Left lung (tissue), 10 donors: ENCODE data around the gene DDX3X. TPM values are rescaled to one million over a fixed set of nuclear protein-coding genes. Genes with fewer than 3 reads are reported as not detected.

Experiments used
- ATAC-seq: fragments of 200-7000 bp; cut with Tn5 transposase; one replicate; pipeline ENCODE4 v1.9.1; 2020; ENCODE audit warnings: moderate library complexity
- DNase-seq, 4 donors: peaks; one replicate each; pipeline ENCODE4 v3.0.0-alpha.2; 2013 to 2020
- H3K27ac ChIP-seq, 2 donors: fragments of 200-600 bp; sonication (generic) in 1 of 2; one replicate each; pipeline versions ENCODE4 v1.5.0 to v1.8.0; 2020 to 2021
- H3K27me3 ChIP-seq, 2 donors: fragments of 200-600 bp; sonication (generic) in 1 of 2; one replicate each; pipeline versions ENCODE4 v1.5.0 to v1.8.0; 2020 to 2021
- H3K36me3 ChIP-seq, 2 donors: fragments of 200-600 bp; sonication (generic) in 1 of 2; one replicate each; pipeline versions ENCODE4 v1.5.0 to v1.8.0; 2020 to 2021
- H3K4me1 ChIP-seq, 2 donors: fragments of 200-600 bp; one replicate each; pipeline ENCODE4 v1.8.0; 2021
- H3K4me3 ChIP-seq, 2 donors: fragments of 200-600 bp; sonication (generic) in 1 of 2; one replicate each; pipeline versions ENCODE4 v1.5.0 to v1.8.0; 2020 to 2021; ENCODE audit warnings: mild to moderate bottlenecking in 1 of 2
- H3K9me3 ChIP-seq, 2 donors: fragments of 200-600 bp; sonication (generic) in 1 of 2; one replicate each; pipeline versions ENCODE4 v1.5.0 to v1.8.0; 2020 to 2021
- CTCF ChIP-seq, 2 donors: fragments of 200-600 bp; sonication (generic) in 1 of 2; IDR thresholded peaks; one replicate each; pipeline versions ENCODE4 v1.5.0 to v1.8.0; 2021; ENCODE audit warnings: antibody characterized with exemption in 2 of 2
- intact Hi-C, 2 donors: fragments of 100-400 bp; cut with DNase I; formaldehyde crosslinking; loops; one replicate each; pipeline versions ENCODE4 v1.11.2 to v1.14.2; 2022
- polyA plus RNA-seq, 6 donors: library from polyadenylated mRNA; unstranded; fragments of 120-200 nt; gene quantifications; one replicate each; pipeline ENCODE4 v1.2.1, GENCODE V29; 2013; ENCODE audit not compliant: insufficient read length in 6 of 6
- total RNA-seq, 2 donors: library from RNA; stranded (reverse); fragmentation: NEBNext Ultra II Directional; extraction: Animal tissue kit (Norgen Biotek cat#: 25700); gene quantifications; one replicate each; pipeline ENCODE4 v1.2.1, GENCODE V29; 2021
- donor health status: DM: no; HTN: yes; CAD: no.
- donor health status: DM: no; HTN: no; CAD: no.

Gene DDX3X
- total and polyA plus RNA-seq, 8 donors = 239 to 360 (median 266) TPM

GRCh38 chrX:41335958-41336331, 2.0 kb downstream of the DDX3X start:
- Histone ChIP-seq H3K27ac (peak overlapping the region; percentile 99 to 100), H3K9me3 (no peaks in the 10 kb centered on the region), H3K4me1 (peaks cover 39 to 40% of the 10 kb centered on the region in 2 donors), H3K36me3 (peaks cover 0 to 15% of the 10 kb centered on the region in 2 donors), H3K4me3 (peak overlapping the region; percentile 67 to 96), H3K27me3 (no peaks in the 10 kb centered on the region)
- DNase-seq (no peak), ATAC-seq (no peak)
- TF ChIP-seq CTCF (IDR thresholded peaks at IDR 0.05) = no peak
- intact Hi-C loops = no loop called here

GRCh38 chrX:41336447-41336846, 2.5 kb downstream of the DDX3X start:
- no peak for TF ChIP-seq CTCF (IDR thresholded peaks at IDR 0.05)
- intact Hi-C loops = no loop called here
- DNase-seq (no peak), ATAC-seq (no peak)
- peaks cover 0 to 20% of the 10 kb centered on the region in 2 donors for H3K36me3 ChIP-seq
- H3K9me3 ChIP-seq = no peaks in the 10 kb centered on the region
- H3K27me3 ChIP-seq = no peaks in the 10 kb centered on the region
- peaks cover 36 to 40% of the 10 kb centered on the region in 2 donors for H3K4me1 ChIP-seq
- H3K4me3 ChIP-seq = peak overlapping the region; percentile 67 to 96
- H3K27ac ChIP-seq = peak overlapping the region in 1 of 2 donors; percentile 99

GRCh38 chrX:41337140-41337539, 3.2 kb downstream of the DDX3X start:
- ATAC-seq (no peak), DNase-seq (no peak)
- H3K36me3 ChIP-seq = peaks cover under 1 to 27% of the 10 kb centered on the region in 2 donors
- H3K27ac ChIP-seq = no peak overlapping the region
- H3K4me3 ChIP-seq = peak overlapping the region in 1 of 2 donors; percentile 67
- intact Hi-C loops = no loop called here
- no peaks in the 10 kb centered on the region for H3K27me3 ChIP-seq
- peaks cover 33 to 36% of the 10 kb centered on the region in 2 donors for H3K4me1 ChIP-seq
- no peak for TF ChIP-seq CTCF (IDR thresholded peaks at IDR 0.05)
- H3K9me3 ChIP-seq = no peaks in the 10 kb centered on the region

GRCh38 chrX:41338436-41338835, 4.5 kb downstream of the DDX3X start:
- intact Hi-C loops = no loop called here
- TF ChIP-seq CTCF (IDR thresholded peaks at IDR 0.05) = no peak
- no peaks in the 10 kb centered on the region for H3K27me3 ChIP-seq
- ATAC-seq (no peak), DNase-seq (no peak)
- H3K4me1 ChIP-seq = peaks cover 29 to 34% of the 10 kb centered on the region in 2 donors
- H3K9me3 ChIP-seq = no peaks in the 10 kb centered on the region
- H3K27ac ChIP-seq = no peak overlapping the region
- peak overlapping the region in 1 of 2 donors; percentile 67 for H3K4me3 ChIP-seq
- peaks cover 4 to 40% of the 10 kb centered on the region in 2 donors for H3K36me3 ChIP-seq

GRCh38 chrX:41339148-41339547, 5.2 kb downstream of the DDX3X start:
- intact Hi-C loops = no loop called here
- Histone ChIP-seq H3K9me3 (no peaks in the 10 kb centered on the region), H3K4me1 (peaks cover 29 to 34% of the 10 kb centered on the region in 2 donors), H3K36me3 (peaks cover 4 to 47% of the 10 kb centered on the region in 2 donors), H3K4me3 (no peak overlapping the region), H3K27me3 (no peaks in the 10 kb centered on the region), H3K27ac (no peak overlapping the region)
- DNase-seq = no peak
- no peak for TF ChIP-seq CTCF (IDR thresholded peaks at IDR 0.05)
- no peak for ATAC-seq
